GM21515 (cell line): Measurements from ENCODE around the gene ATG16L1.
"Not testable (repeated sequence)": the region's sequence is repeated elsewhere in the genome, so short reads cannot be mapped to it uniquely, and the experiment has no call there.

Experiments used
- ATAC-seq: cut with Tn5 transposase; IDR thresholded peaks from one replicate; pipeline ENCODE4 v1.9.1; 2021; ENCODE audit not compliant: unreplicated experiment

ATG16L1 gene

GRCh38 chr2:233328922-233329321 is 77.4 kb downstream of the ATG16L1 start:
- no peak for ATAC-seq

- ATAC-seq: no peak
Measured at GRCh38 chr2:233329489-233330135, 78.1 kb downstream of the ATG16L1 start.

GRCh38 chr2:233331536-233331935 is 80.1 kb downstream of the ATG16L1 start:
- ATAC-seq: peak; percentile 93

GRCh38 chr2:233332125-233332524 is 80.7 kb downstream of the ATG16L1 start:
- no peak for ATAC-seq

- no peak for ATAC-seq
Measured at GRCh38 chr2:233334915-233335314, 83.4 kb downstream of the ATG16L1 start.

GRCh38 chr2:233336091-233336490 is 84.6 kb downstream of the ATG16L1 start:
- ATAC-seq: not testable (repeated sequence)

- ATAC-seq: no peak
Measured at GRCh38 chr2:233336541-233336940, 85.1 kb downstream of the ATG16L1 start.

GRCh38 chr2:233338046-233338445 is 86.6 kb downstream of the ATG16L1 start:
- ATAC-seq: no peak

GRCh38 chr2:233338812-233339368 is 87.4 kb downstream of the ATG16L1 start:
- no peak for ATAC-seq

- no peak for ATAC-seq
Measured at GRCh38 chr2:233339427-233339826, 88.0 kb downstream of the ATG16L1 start.

- no peak for ATAC-seq
Measured at GRCh38 chr2:233341296-233341695, 89.8 kb downstream of the ATG16L1 start.

- ATAC-seq: no peak
Measured at GRCh38 chr2:233342301-233342700, 90.8 kb downstream of the ATG16L1 start.

GRCh38 chr2:233343171-233343705 is 91.8 kb downstream of the ATG16L1 start:
- ATAC-seq: no peak
